Adrenal gland (tissue), 12 donors: ENCODE results near the gene RPE. TPM values are rescaled to one million over a fixed set of nuclear protein-coding genes. Genes with fewer than 3 reads are reported as not detected.

Experiments
- DNase-seq, 7 donors: peaks; one replicate each; pipeline ENCODE4 v3.0.0-alpha.2; 2019 to 2020
- H3K27ac ChIP-seq, 5 donors: fragments of 200-600 bp; sonication (generic) in 4 of 5; 1 replicate in 3 of 5; 2 replicates in 2 of 5; pipeline versions ENCODE4 v1.5.1 to v1.8.0; 2016 to 2020; ENCODE audit warnings: mild to moderate bottlenecking in 1 of 5
- H3K27me3 ChIP-seq: fragments of 200-600 bp; 2 replicates; pipeline ENCODE4 v1.8.0; 2021
- H3K36me3 ChIP-seq, 2 donors: fragments of 200-600 bp; replicated peaks in 1 of 2; 1 replicate in 1 of 2; 2 replicates in 1 of 2; pipeline versions ENCODE4 v1.5.1 to v1.8.0; 2018 to 2022
- H3K4me1 ChIP-seq, 2 donors: fragments of 200-600 bp; replicated peaks in 1 of 2; 1 replicate in 1 of 2; 2 replicates in 1 of 2; pipeline versions ENCODE4 v1.5.1 to v1.8.0; 2018 to 2021
- H3K4me3 ChIP-seq, 4 donors: fragments of 200-600 bp; sonication (generic) in 3 of 4; one replicate each; pipeline ENCODE4 v1.5.1; 2016 to 2018
- H3K9me3 ChIP-seq, 3 donors: fragments of 200-600 bp; sonication (generic) in 1 of 3; replicated peaks in 1 of 3; 1 replicate in 2 of 3; 2 replicates in 1 of 3; pipeline versions ENCODE4 v1.5.1 to v1.8.0; 2016 to 2021
- POLR2A ChIP-seq, 2 donors: fragments of 450-650 bp; IDR thresholded peaks; one replicate each; pipeline ENCODE4 v1.6.1; 2017; ENCODE audit warnings: antibody characterized with exemption in 2 of 2, mild to moderate bottlenecking in 2 of 2, moderate library complexity in 1 of 2
- WGBS, 4 donors: extraction: QIAGEN DNeasy Blood & Tissue Kit in 2 of 4; methylation state at CpG; one replicate each; pipeline versions ENCODE4 v1.1.5 to v1.1.7; 2013 to 2017; 5-methylcytosine and 5-hydroxymethylcytosine counted together
- intact Hi-C, 2 donors: fragments of 100-400 bp; cut with DNase I; formaldehyde crosslinking; loops; one replicate each; pipeline versions ENCODE4 v1.14.1 to v1.15.0; 2022 to 2023
- polyA plus RNA-seq, 3 donors: library from polyadenylated mRNA; stranded (reverse); fragments of 200-250 nt in 2 of 3; fragments of 350-450 nt in 1 of 3; fragmentation: Illumina TruSeq in 1 of 3; extraction: RNeasy Lipid Tissue Mini Kit (QIAGEN cat#74804) in 1 of 3; gene quantifications; one replicate each; pipeline ENCODE4 v1.2.3, GENCODE V29; 2013 to 2014
- total RNA-seq, 9 donors: library from RNA; depleted of rRNA in 4 of 9; stranded (reverse); fragments of >200 nt in 4 of 9; fragments of 120-200 nt in 1 of 9; fragmentation: NEBNext Ultra II Directional in 1 of 9; extraction: Animal tissue kit (Norgen Biotek cat#: 25700) in 1 of 9; gene quantifications; one replicate each; pipeline versions ENCODE4 v1.1.0 to v1.2.4, GENCODE V29; 2013 to 2023
- TF ChIP-seq, protein P1 (sequence below), 6 experiments: fragments of 450-650 bp in 4 of 6; fragments of 200-600 bp in 2 of 6; sonication (generic) in 1 of 6; IDR thresholded peaks; 1 replicate in 5 of 6; 2 replicates in 1 of 6; pipeline versions ENCODE4 v1.5.1 to v1.8.0; 2016 to 2021; ENCODE audit warnings: antibody characterized with exemption in 6 of 6, mild to moderate bottlenecking in 2 of 6, moderate library complexity in 1 of 6
- donor health status: healthy with polysubstance abuse.
- donor health status: Bipolar disorder and iron deficiency.
- donor health status: DM: yes; HTN: yes; CAD: no.
- donor health status: DM: no; HTN: no; CAD: no.
- donor health status: DM: no; HTN: no; CAD: no.
- donor health status: DM: yes; HTN: yes; CAD: no.

Gene RPE
- total and polyA plus RNA-seq, 12 donors: 12.6 to 221 (median 67.1) TPM

DNA sequence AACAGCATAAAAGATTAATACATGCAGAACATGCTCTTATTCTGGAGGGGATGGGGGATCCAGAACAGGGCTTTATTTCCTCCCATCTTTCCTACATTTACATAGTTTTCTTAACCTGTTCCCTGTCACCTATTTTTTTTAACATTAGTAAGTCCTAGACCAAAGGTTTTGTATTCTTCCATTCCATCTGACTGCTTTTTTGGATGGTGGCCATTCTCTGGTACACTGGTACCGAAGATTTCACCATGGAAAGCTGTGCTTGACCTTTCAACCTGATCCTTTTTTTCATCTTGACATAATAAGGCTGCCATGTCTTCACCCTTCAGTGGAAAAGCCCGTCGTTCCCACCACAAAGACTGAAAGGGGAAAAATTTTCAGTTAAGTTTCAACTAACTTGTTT is 20.4 kb downstream of the RPE start:
- no peak overlapping the region for H3K27ac ChIP-seq
- no peak for TF ChIP-seq POLR2A (IDR thresholded peaks at IDR 0.05)
- TF ChIP-seq, protein P1, sequence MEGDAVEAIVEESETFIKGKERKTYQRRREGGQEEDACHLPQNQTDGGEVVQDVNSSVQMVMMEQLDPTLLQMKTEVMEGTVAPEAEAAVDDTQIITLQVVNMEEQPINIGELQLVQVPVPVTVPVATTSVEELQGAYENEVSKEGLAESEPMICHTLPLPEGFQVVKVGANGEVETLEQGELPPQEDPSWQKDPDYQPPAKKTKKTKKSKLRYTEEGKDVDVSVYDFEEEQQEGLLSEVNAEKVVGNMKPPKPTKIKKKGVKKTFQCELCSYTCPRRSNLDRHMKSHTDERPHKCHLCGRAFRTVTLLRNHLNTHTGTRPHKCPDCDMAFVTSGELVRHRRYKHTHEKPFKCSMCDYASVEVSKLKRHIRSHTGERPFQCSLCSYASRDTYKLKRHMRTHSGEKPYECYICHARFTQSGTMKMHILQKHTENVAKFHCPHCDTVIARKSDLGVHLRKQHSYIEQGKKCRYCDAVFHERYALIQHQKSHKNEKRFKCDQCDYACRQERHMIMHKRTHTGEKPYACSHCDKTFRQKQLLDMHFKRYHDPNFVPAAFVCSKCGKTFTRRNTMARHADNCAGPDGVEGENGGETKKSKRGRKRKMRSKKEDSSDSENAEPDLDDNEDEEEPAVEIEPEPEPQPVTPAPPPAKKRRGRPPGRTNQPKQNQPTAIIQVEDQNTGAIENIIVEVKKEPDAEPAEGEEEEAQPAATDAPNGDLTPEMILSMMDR (IDR thresholded peaks at IDR 0.05): no peak
- DNase-seq: no peak
- H3K36me3 ChIP-seq: peaks cover 0 to 55% of the 10 kb centered on the region in 2 donors
- no peaks in the 10 kb centered on the region for H3K9me3 ChIP-seq
- 67 to 76% (median 72%) methylated on average over 3 of the region's 3 CpGs for WGBS, 4 donors
- H3K4me3 ChIP-seq: no peak overlapping the region
- H3K27me3 ChIP-seq: no peaks in the 10 kb centered on the region
- intact Hi-C loops: no loop called here
- no peaks in the 10 kb centered on the region for H3K4me1 ChIP-seq

DNA sequence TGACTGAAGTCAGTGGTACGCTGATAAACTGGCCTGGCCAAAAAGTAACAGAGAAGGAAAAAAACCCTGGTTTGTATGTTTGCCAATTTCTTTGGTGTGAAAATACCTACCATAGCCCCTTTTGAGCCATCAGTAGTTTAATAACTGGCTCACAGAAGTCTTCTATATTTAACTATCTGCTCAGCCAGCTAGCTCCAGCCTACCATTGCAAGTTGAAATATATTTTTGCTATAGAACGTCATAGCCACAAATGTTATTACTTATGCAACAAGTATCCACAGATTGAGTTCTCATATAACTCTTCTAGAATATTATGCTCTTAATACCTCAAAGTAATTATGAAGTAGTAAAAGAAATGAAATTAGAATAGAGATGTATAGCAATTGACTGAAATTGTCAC is 25.2 kb downstream of the RPE start:
- no peak overlapping the region for H3K27ac ChIP-seq
- H3K4me1 ChIP-seq: peaks cover 6 to 14% of the 10 kb centered on the region in 2 donors
- H3K4me3 ChIP-seq: no peak overlapping the region
- intact Hi-C loops: no loop called here
- 90 to 97% (median 95%) methylated on average over 2 of the region's 2 CpGs for WGBS, 4 donors
- H3K36me3 ChIP-seq: peaks cover 0 to 18% of the 10 kb centered on the region in 2 donors
- no peaks in the 10 kb centered on the region for H3K9me3 ChIP-seq
- no peak for TF ChIP-seq POLR2A (IDR thresholded peaks at IDR 0.05)
- TF ChIP-seq, protein P1 (IDR thresholded peaks at IDR 0.05): no peak
- no peaks in the 10 kb centered on the region for H3K27me3 ChIP-seq
- no peak for DNase-seq

DNA sequence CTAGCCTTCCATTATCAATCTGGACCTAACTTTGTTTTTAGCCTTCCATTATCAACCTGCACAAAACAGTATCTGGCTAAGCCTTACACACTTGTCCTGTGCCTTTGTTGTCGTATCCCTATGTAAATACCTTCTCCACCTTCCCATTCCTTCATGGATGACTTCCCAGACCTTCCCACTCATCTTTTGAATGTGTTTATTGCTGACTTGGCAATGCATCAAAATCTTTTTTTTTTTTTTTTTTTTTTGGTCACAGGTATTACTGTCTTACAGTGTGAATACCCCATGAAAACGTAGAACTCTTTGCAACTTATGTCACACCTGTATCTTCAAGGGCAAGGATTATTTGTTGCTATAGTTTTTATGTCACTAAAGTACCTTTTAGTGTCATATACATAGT is 25.7 kb downstream of the RPE start:
- no peaks in the 10 kb centered on the region for H3K27me3 ChIP-seq
- H3K4me1 ChIP-seq: peaks cover 6 to 14% of the 10 kb centered on the region in 2 donors
- peaks cover 0 to 17% of the 10 kb centered on the region in 2 donors for H3K36me3 ChIP-seq
- no peak for TF ChIP-seq POLR2A (IDR thresholded peaks at IDR 0.05)
- TF ChIP-seq, protein P1 (IDR thresholded peaks at IDR 0.05): no peak
- no peak overlapping the region for H3K4me3 ChIP-seq
- H3K9me3 ChIP-seq: no peaks in the 10 kb centered on the region
- intact Hi-C loops: no loop called here
- H3K27ac ChIP-seq: no peak overlapping the region
- DNase-seq: no peak
- WGBS, 4 donors: 90 to 95% (median 92%) methylated on average over 2 of the region's 2 CpGs

DNA sequence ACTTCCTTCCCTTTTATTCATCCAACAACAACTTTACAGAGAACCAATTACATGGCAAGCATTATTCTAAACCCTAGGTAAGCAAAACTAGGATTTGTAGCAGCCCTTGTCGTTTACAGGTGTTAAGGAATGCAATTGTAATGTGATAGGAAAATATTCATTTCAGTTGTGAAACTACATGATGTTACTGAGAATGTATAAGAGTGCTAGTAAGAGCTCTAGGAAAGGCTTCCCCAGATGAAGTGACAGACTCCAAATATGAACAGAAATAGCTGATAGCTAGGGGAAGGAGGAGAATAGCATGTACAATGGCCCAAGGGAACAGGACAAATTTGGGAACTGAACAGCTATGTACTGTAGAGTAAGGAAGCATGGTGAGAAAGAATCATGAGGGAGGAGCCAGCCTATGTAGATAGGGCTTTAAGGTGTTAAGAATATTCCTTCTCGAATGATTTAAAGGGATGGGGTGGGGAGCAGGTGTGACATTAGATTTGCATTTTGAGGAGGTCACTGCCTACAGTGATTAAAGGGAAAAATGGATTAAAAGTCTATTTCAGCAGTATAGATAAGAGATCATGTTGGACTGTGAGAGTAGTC is 31.7 kb downstream of the RPE start:
- TF ChIP-seq, protein P1 (IDR thresholded peaks at IDR 0.05): no peak
- no peak for TF ChIP-seq POLR2A (IDR thresholded peaks at IDR 0.05)
- Histone ChIP-seq H3K27me3 (no peaks in the 10 kb centered on the region), H3K27ac (no peak overlapping the region), H3K4me3 (no peak overlapping the region), H3K4me1 (peaks cover 6 to 14% of the 10 kb centered on the region in 2 donors), H3K9me3 (no peaks in the 10 kb centered on the region), H3K36me3 (no peaks in the 10 kb centered on the region)
- intact Hi-C loops: no loop called here
- no peak for DNase-seq
- WGBS, 4 donors: 78 to 96% (median 86%) methylated on average over 2 of the region's 2 CpGs
